Activated CD8-positive, alpha-beta memory T cell treated with anti-CD3 and anti-CD28 coated beads for 36 hours (primary cell): Measurements from ENCODE around the gene CPED1. TPM values are rescaled to one million over a fixed set of nuclear protein-coding genes. Genes with fewer than 3 reads are reported as not detected.

Experiments used
- CTCF ChIA-PET: fragments of 350-600 bp; sonication (Branson Sonifier 250); formaldehyde crosslinking; loops from one replicate; lab custom pipeline; 2021; ENCODE audit warnings: antibody characterized with exemption; lab: Charles Lee
- POLR2A ChIA-PET: fragments of 350-600 bp; sonication (Branson Sonifier 250); formaldehyde crosslinking; loops from one replicate; lab custom pipeline; 2021; ENCODE audit warnings: antibody characterized with exemption; lab: Charles Lee
- total RNA-seq, 2 experiments: library from RNA; stranded (reverse); gene quantifications; one replicate each; pipeline ENCODE4 v1.2.3, GENCODE V29; 2021

The CPED1 gene
- total RNA-seq, 2 experiments from 2014 or later, result 0.04 TPM; not detected in 1

- CTCF ChIA-PET, result no interaction called here
- POLR2A ChIA-PET, result no interaction called here
Observed at GRCh38 chr7:121342631-121343030, 354.1 kb downstream of the CPED1 start.

GRCh38 chr7:121343302-121343701 is 354.8 kb downstream of the CPED1 start:
- CTCF ChIA-PET, result no interaction called here
- POLR2A ChIA-PET, result no interaction called here

- POLR2A ChIA-PET, result no interaction called here
- CTCF ChIA-PET, result no interaction called here
Observed at GRCh38 chr7:121344093-121344492, 355.6 kb downstream of the CPED1 start.

- CTCF ChIA-PET, result no interaction called here
Observed at GRCh38 chr7:121344497-121344896, 356.0 kb downstream of the CPED1 start.

More at GRCh38 chr7:121344497-121344896, 356.0 kb downstream of the CPED1 start:
- POLR2A ChIA-PET, result no interaction called here

Other genes starting within 250 kb of the CPED1 start
- gene TSPAN12, start 130.6 kb upstream of the CPED1 start, total RNA-seq, result not detected
- gene ING3, start 37.9 kb upstream of the CPED1 start, total RNA-seq, result 10 to 100 TPM; 24.0 to 25.6 TPM